Activated T-cell treated with anti-CD3 and anti-CD28 coated beads for 24 hours (primary cell): Measurements from ENCODE around the gene OTUB2.

Experiments
- DNase-seq: peaks from one replicate; pipeline ENCODE4 v3.0.0-alpha.2; 2020; ENCODE audit warnings: low read depth

Gene OTUB2

GRCh38 chr14:94021416-94022157, 4.6 kb upstream of the OTUB2 start:
- no peak for DNase-seq

GRCh38 chr14:94022532-94023411, 3.4 kb upstream of the OTUB2 start:
- no peak for DNase-seq

GRCh38 chr14:94024549-94024948, 1.6 kb upstream of the OTUB2 start:
- DNase-seq, result no peak

GRCh38 chr14:94025720-94026119, 420 bp upstream of the OTUB2 start:
- DNase-seq, result no peak

- no peak for DNase-seq
Measured at GRCh38 chr14:94026889-94027469, 839 bp downstream of the OTUB2 start.

GRCh38 chr14:94027566-94028449, 1.7 kb downstream of the OTUB2 start:
- no peak for DNase-seq

GRCh38 chr14:94028450-94028826, 2.3 kb downstream of the OTUB2 start:
- peak; percentile 16 for DNase-seq

- no peak for DNase-seq
Measured at GRCh38 chr14:94029265-94029664, 3.1 kb downstream of the OTUB2 start.

GRCh38 chr14:94029671-94030203, 3.6 kb downstream of the OTUB2 start:
- DNase-seq, result no peak

GRCh38 chr14:94030571-94030970, 4.4 kb downstream of the OTUB2 start:
- DNase-seq, result no peak

- no peak for DNase-seq
Measured at GRCh38 chr14:94031161-94031882, 5.2 kb downstream of the OTUB2 start.

- DNase-seq, result no peak
Measured at GRCh38 chr14:94031883-94032279, 5.7 kb downstream of the OTUB2 start.

GRCh38 chr14:94034886-94035285, 8.7 kb downstream of the OTUB2 start:
- DNase-seq, result no peak

- peak; percentile 66 for DNase-seq
Measured at GRCh38 chr14:94036313-94037167, 10.4 kb downstream of the OTUB2 start.

- DNase-seq, result no peak
Measured at GRCh38 chr14:94037954-94038353, 11.8 kb downstream of the OTUB2 start.

GRCh38 chr14:94038510-94038909, 12.4 kb downstream of the OTUB2 start:
- no peak for DNase-seq

- DNase-seq, result no peak
Measured at GRCh38 chr14:94038921-94039629, 12.9 kb downstream of the OTUB2 start.

GRCh38 chr14:94040247-94040646, 14.1 kb downstream of the OTUB2 start:
- no peak for DNase-seq

- no peak for DNase-seq
Measured at GRCh38 chr14:94040796-94041195, 14.7 kb downstream of the OTUB2 start.
